PC-3 (cell line): ENCODE data around the gene SEC14L2.

Source experiments
- CTCF ChIP-seq: fragments of 300-600 bp; sonication (generic); conservative IDR thresholded peaks from 2 replicates; pipeline ENCODE4 v1.5.1; 2017; ENCODE audit warnings: antibody characterized with exemption, low read depth, mild to moderate bottlenecking, low read length
- EZH2 ChIP-seq: fragments of 300-600 bp; sonication (generic); IDR thresholded peaks from one replicate; pipeline ENCODE4 v1.6.1; 2017; ENCODE audit warnings: antibody characterized with exemption, mild to moderate bottlenecking, low read length; ENCODE audit not compliant: unreplicated experiment

- TF ChIP-seq CTCF = no peak
- TF ChIP-seq EZH2 = no peak
Observed at GRCh38 chr22:30399718-30400117, 2.9 kb downstream of the SEC14L2 start.
